SU-DHL-6 (cell line): ENCODE measurements around the gene TSPAN4.

Experiments
- H2AFZ ChIP-seq: fragments of 200-600 bp; sonication (generic); 2 replicates; pipeline ENCODE4 v1.6.1; 2014; ENCODE audit warnings: low read depth, mild to moderate bottlenecking, moderate library complexity, mixed read lengths, antibody characterized with exemption, low read length; ENCODE audit not compliant: severe bottlenecking
- H3F3A ChIP-seq: fragments of 200-600 bp; shearing (Covaris generic); 2 replicates; pipeline ENCODE4 v1.6.0; 2016; ENCODE audit warnings: antibody characterized with exemption, mild to moderate bottlenecking; ENCODE audit not compliant: insufficient read depth
- H3K27ac ChIP-seq: fragments of 200-600 bp; sonication (generic); 2 replicates; pipeline ENCODE4 v1.5.1; 2016; ENCODE audit warnings: low read depth, mild to moderate bottlenecking, low read length, moderate library complexity, mixed read lengths
- H3K27me3 ChIP-seq: fragments of 200-600 bp; sonication (generic), shearing (Covaris generic); 2 replicates; pipeline ENCODE4 v1.6.0; 2014; ENCODE audit warnings: mild to moderate bottlenecking, low read length
- H3K36me3 ChIP-seq: fragments of 200-600 bp; sonication (generic); 2 replicates; pipeline ENCODE4 v1.6.1; 2014; ENCODE audit warnings: mild to moderate bottlenecking, low read length, mixed read lengths
- H3K4me2 ChIP-seq: fragments of 300-600, 200-600 bp; shearing (Covaris generic), sonication (generic); 2 replicates; pipeline ENCODE4 v1.6.0; 2014; ENCODE audit warnings: low read length, low read depth, mild to moderate bottlenecking; ENCODE audit not compliant: poor library complexity, severe bottlenecking
- H3K4me3 ChIP-seq: fragments of 200-600 bp; sonication (generic); 2 replicates; pipeline ENCODE4 v1.5.1; 2014; ENCODE audit warnings: antibody characterized with exemption, low read length, mild to moderate bottlenecking, mixed read lengths; ENCODE audit not compliant: insufficient read depth, poor library complexity, severe bottlenecking
- H3K79me2 ChIP-seq: fragments of 200-600 bp; sonication (generic); 2 replicates; pipeline ENCODE4 v1.6.1; 2014; ENCODE audit warnings: mild to moderate bottlenecking, low read length, moderate library complexity; ENCODE audit not compliant: insufficient read depth
- H3K9ac ChIP-seq: fragments of 200-600 bp; sonication (generic); 2 replicates; pipeline ENCODE4 v1.7.0; 2014; ENCODE audit warnings: mild to moderate bottlenecking, low read length
- H3K9me2 ChIP-seq: fragments of 200-600 bp; sonication (generic); replicated peaks from 2 replicates; pipeline ENCODE4 v1.6.1; 2014; ENCODE audit warnings: low read length; ENCODE audit not compliant: insufficient read depth
- H3K9me3 ChIP-seq: fragments of 200-600 bp; sonication (generic); 2 replicates; pipeline ENCODE4 v1.6.1; 2014; ENCODE audit warnings: low read length, mixed read lengths; ENCODE audit not compliant: insufficient read depth
- H4K20me1 ChIP-seq: fragments of 200-600 bp; sonication (generic); 2 replicates; pipeline ENCODE4 v1.6.1; 2014; ENCODE audit warnings: low read depth, mild to moderate bottlenecking, antibody characterized with exemption, low read length, moderate library complexity, mixed read lengths
- EZH2phosphoT487 ChIP-seq: fragments of 200-600 bp; sonication (generic), shearing (Covaris generic); conservative IDR thresholded peaks from 2 replicates; pipeline ENCODE4 v1.6.1; 2018; ENCODE audit warnings: mild to moderate bottlenecking, antibody characterized with exemption, low read length, moderate library complexity, mixed read lengths
- TF ChIP-seq, protein P1 (sequence below): fragments of 200-600 bp; sonication (generic); IDR thresholded peaks from one replicate; pipeline ENCODE4 v1.5.1; 2017; ENCODE audit warnings: antibody characterized with exemption, mild to moderate bottlenecking, low read length, moderate library complexity; ENCODE audit not compliant: insufficient read depth, poor library complexity, severe bottlenecking

TSPAN4 gene

GRCh38 chr11:856397-856796 is 13.7 kb downstream of the TSPAN4 start:
- H4K20me1 ChIP-seq = no peaks in the 10 kb centered on the region
- no peaks in the 10 kb centered on the region for H3F3A ChIP-seq
- H3K9ac ChIP-seq = no peak overlapping the region
- no peak overlapping the region for H3K4me2 ChIP-seq
- no peaks in the 10 kb centered on the region for H3K9me3 ChIP-seq
- H3K36me3 ChIP-seq = no peaks in the 10 kb centered on the region
- no peaks in the 10 kb centered on the region for H3K9me2 ChIP-seq
- no peak overlapping the region for H2AFZ ChIP-seq
- no peak overlapping the region for H3K27ac ChIP-seq
- no peaks in the 10 kb centered on the region for H3K79me2 ChIP-seq
- H3K27me3 ChIP-seq = no peaks in the 10 kb centered on the region
- no peak for TF ChIP-seq EZH2phosphoT487
- TF ChIP-seq, protein P1, sequence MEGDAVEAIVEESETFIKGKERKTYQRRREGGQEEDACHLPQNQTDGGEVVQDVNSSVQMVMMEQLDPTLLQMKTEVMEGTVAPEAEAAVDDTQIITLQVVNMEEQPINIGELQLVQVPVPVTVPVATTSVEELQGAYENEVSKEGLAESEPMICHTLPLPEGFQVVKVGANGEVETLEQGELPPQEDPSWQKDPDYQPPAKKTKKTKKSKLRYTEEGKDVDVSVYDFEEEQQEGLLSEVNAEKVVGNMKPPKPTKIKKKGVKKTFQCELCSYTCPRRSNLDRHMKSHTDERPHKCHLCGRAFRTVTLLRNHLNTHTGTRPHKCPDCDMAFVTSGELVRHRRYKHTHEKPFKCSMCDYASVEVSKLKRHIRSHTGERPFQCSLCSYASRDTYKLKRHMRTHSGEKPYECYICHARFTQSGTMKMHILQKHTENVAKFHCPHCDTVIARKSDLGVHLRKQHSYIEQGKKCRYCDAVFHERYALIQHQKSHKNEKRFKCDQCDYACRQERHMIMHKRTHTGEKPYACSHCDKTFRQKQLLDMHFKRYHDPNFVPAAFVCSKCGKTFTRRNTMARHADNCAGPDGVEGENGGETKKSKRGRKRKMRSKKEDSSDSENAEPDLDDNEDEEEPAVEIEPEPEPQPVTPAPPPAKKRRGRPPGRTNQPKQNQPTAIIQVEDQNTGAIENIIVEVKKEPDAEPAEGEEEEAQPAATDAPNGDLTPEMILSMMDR = no peak
- H3K4me3 ChIP-seq = no peak overlapping the region

DNA sequence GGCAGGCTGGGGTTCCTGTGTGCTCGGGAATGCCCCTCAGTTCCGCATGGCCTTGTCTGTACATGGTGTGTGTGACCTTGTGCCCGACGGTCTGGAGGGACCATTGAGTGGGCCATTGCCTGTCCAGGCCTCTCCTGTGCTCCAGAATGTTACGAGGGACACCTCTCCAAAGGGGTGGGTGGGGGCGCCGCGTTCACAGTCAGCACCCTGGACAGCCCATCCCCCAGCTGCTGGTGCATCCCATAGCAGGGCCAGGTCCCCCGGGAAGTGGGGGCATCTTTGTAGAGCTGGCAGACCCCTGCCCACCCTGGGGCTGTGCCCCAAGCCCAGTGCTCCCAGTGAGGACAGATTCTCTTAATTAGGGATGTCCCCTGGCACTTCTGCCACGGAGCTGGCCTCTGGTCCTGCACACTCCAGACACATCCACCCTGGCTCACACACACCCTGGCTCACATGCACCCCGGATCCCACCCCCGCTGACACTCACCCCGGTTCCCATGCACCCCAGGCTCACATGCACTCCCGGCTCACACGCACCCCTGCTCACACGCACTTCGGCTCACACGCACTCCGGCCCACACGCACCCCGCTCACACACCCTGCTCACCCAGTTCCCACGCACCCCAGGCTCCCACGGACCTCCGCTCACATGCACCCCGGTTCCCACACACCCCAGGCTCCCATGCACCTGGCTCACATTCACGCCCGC is 15.6 kb downstream of the TSPAN4 start:
- Histone ChIP-seq H3K27ac (no peak overlapping the region), H3K27me3 (no peaks in the 10 kb centered on the region), H3K9me3 (no peaks in the 10 kb centered on the region), H3K79me2 (no peaks in the 10 kb centered on the region), H2AFZ (no peak overlapping the region), H3K36me3 (no peaks in the 10 kb centered on the region), H3K9ac (no peak overlapping the region), H3K4me2 (no peak overlapping the region), H3F3A (no peaks in the 10 kb centered on the region), H3K9me2 (no peaks in the 10 kb centered on the region), H4K20me1 (no peaks in the 10 kb centered on the region), H3K4me3 (no peak overlapping the region)
- TF ChIP-seq EZH2phosphoT487 = no peak
- TF ChIP-seq, protein P1 = no peak

DNA sequence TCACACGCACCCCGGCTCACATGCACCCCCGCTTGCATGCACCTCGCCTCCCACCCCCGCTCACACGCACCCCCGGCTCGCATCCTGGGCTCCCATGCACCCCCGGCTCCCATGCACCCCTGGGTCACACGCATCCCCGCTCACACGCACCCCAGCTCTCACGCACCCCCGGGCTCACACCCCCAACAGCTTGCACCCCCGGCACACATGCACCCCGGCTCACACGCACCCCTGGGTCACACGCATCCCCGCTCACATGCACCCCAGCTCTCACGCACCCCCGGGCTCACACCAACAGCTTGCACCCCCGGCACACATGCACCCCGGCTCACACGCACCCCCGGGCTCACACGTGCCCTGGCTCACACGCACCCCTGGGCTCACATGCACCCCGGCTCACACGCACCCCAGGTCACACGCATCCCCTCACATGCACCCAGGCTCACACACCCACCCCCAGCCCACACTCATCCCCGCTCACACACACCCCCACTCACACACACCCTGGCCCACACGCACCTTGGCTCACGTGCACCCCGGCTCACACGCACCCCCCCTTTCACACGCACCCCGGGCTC is 16.2 kb downstream of the TSPAN4 start:
- Histone ChIP-seq H3K36me3 (no peaks in the 10 kb centered on the region), H3F3A (no peaks in the 10 kb centered on the region), H4K20me1 (no peaks in the 10 kb centered on the region), H3K4me3 (no peak overlapping the region), H3K4me2 (no peak overlapping the region), H3K27ac (no peak overlapping the region), H2AFZ (no peak overlapping the region), H3K27me3 (no peaks in the 10 kb centered on the region), H3K9ac (no peak overlapping the region), H3K79me2 (no peaks in the 10 kb centered on the region), H3K9me2 (no peaks in the 10 kb centered on the region), H3K9me3 (no peaks in the 10 kb centered on the region)
- TF ChIP-seq, protein P1 = no peak
- TF ChIP-seq EZH2phosphoT487 = no peak
